Dendritic cell treated with granulocyte-macrophage colony-stimulating factor and Interleukin-4, amounts not matched to agents 40 ng/mL and 50 ng/mL, for 4 days (primary cell): Measurements from ENCODE around the gene HMGCS1.
A peak's percentile ranks its signal among the peaks of the same experiment; 100 is the strongest.
"Not testable (repeated sequence)": the region's sequence is repeated elsewhere in the genome, so short reads cannot be mapped to it uniquely, and the experiment has no call there.

Source experiments
- H3K27ac Mint-ChIP-seq: one replicate; pipeline ENCODE4 v1.8.0; 2022; ENCODE audit warnings: mild to moderate bottlenecking, mixed read lengths
- H3K27me3 Mint-ChIP-seq: one replicate; pipeline ENCODE4 v1.8.0; 2022; ENCODE audit warnings: mild to moderate bottlenecking, mixed read lengths
- H3K36me3 Mint-ChIP-seq: one replicate; pipeline ENCODE4 v1.8.0; 2022; ENCODE audit warnings: low read depth, mixed read lengths
- H3K4me1 Mint-ChIP-seq: one replicate; pipeline ENCODE4 v1.8.0; 2022; ENCODE audit warnings: low read depth, mixed read lengths
- H3K4me3 Mint-ChIP-seq: one replicate; pipeline ENCODE4 v1.8.0; 2022; ENCODE audit warnings: mild to moderate bottlenecking, moderate library complexity, mixed read lengths
- H3K9me3 Mint-ChIP-seq: one replicate; pipeline ENCODE4 v1.8.0; 2022; ENCODE audit warnings: mixed read lengths
- intact Hi-C: fragments of 100-400 bp; cut with micrococcal nuclease; formaldehyde crosslinking; loops from one replicate; pipeline ENCODE4 v1.15.0; 2022

The HMGCS1 gene

DNA sequence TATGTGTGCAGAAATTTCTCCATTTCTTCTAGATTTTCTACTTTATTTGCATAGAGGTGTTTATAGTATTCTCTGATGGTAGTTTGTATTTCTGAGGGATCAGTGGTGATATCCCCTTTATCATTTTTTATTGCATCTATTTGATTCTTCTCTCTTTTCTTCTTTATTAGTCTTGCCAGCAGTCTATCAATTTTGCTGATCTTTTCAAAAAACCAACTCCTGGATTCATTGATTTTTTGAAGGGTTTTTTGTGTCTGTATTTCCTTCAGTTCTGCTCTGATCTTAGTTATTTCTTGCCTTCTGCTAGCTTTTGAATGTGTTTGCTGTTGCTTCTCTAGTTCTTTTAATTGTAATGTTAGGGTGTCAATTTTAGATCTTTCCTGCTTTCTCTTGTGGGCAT lies 12.4 kb upstream of the HMGCS1 start:
- not testable (repeated sequence) for H3K27me3 Mint-ChIP-seq

GRCh38 chr5:43323488-43323887 lies 10.3 kb upstream of the HMGCS1 start:
- intact Hi-C loops, H3K27ac Mint-ChIP-seq: not testable (repeated sequence)

More for the DNA sequence above, 12.4 kb upstream of the HMGCS1 start:
- H3K4me1 Mint-ChIP-seq, H3K27ac Mint-ChIP-seq, H3K36me3 Mint-ChIP-seq, H3K9me3 Mint-ChIP-seq, H3K4me3 Mint-ChIP-seq, intact Hi-C loops: not testable (repeated sequence)

DNA sequence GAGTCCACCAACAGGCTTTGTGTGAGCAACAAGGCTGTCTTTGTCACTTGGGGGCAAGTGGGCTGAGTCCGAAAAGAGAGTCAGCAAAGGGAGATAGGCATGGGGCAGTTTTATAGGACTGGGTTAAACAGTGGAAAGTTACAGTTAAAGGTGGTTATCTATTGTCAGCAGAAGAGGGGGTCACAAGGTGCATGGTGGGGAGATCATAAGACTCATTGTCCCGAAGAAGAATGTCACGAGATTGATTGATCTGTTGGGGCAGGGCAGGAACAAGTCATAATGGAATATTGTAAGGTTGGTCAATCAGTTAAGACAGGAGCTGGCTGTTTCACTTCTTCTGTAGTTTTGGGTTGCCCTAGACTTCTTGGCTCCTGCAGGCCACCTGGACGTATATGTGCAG lies 7.6 kb upstream of the HMGCS1 start:
- H3K4me3 Mint-ChIP-seq = no peak overlapping the region
- peaks cover 5% of the 10 kb centered on the region for H3K27me3 Mint-ChIP-seq
- H3K27ac Mint-ChIP-seq = no peak overlapping the region
- no peaks in the 10 kb centered on the region for H3K36me3 Mint-ChIP-seq
- intact Hi-C loops = no loop called here
- H3K4me1 Mint-ChIP-seq = no peaks in the 10 kb centered on the region
- H3K9me3 Mint-ChIP-seq = no peaks in the 10 kb centered on the region

More at GRCh38 chr5:43323488-43323887, 10.3 kb upstream of the HMGCS1 start:
- not testable (repeated sequence) for H3K4me3 Mint-ChIP-seq, H3K36me3 Mint-ChIP-seq, H3K4me1 Mint-ChIP-seq, H3K27me3 Mint-ChIP-seq, H3K9me3 Mint-ChIP-seq

GRCh38 chr5:43316421-43316820 lies 3.2 kb upstream of the HMGCS1 start:
- Mint-ChIP-seq H3K4me3 (no peak overlapping the region), H3K9me3 (peaks cover 17% of the 10 kb centered on the region), H3K27ac (no peak overlapping the region), H3K27me3 (peaks cover 5% of the 10 kb centered on the region), H3K36me3 (peaks cover 23% of the 10 kb centered on the region), H3K4me1 (peaks cover 21% of the 10 kb centered on the region)
- intact Hi-C loops = loop anchor here (10.0 kb wide), 2 partner anchors 288 to 1488 kb away; partner anchors contain the start of genes MRPS30 and NNT

GRCh38 chr5:43315682-43316081 lies 2.5 kb upstream of the HMGCS1 start:
- H3K9me3 Mint-ChIP-seq = peaks cover 17% of the 10 kb centered on the region
- H3K27ac Mint-ChIP-seq = no peak overlapping the region
- intact Hi-C loops = loop anchor here (10.0 kb wide), 2 partner anchors 289 to 1489 kb away; partner anchors contain the start of genes MRPS30 and NNT
- peaks cover 29% of the 10 kb centered on the region for H3K36me3 Mint-ChIP-seq
- peaks cover 24% of the 10 kb centered on the region for H3K4me1 Mint-ChIP-seq
- H3K4me3 Mint-ChIP-seq = no peak overlapping the region
- H3K27me3 Mint-ChIP-seq = peaks cover 5% of the 10 kb centered on the region

DNA sequence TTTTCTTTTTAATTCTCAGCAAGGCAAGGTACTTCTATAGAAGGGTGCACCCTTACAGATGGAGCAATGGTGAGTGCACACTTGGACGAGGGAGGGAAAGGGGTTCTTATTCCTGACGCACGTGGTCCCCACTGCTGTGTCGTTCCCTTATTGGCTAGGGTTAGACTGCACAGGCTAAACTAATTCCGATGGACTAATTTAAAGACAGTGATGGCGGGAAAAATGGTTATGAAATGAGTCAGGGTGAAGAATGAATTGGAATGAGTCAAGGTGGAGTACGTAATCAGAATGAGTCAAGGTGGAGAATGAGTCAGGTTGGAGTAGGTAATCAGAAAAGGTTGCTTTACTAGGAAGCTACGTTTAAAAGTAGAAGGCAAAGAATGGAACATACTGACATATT lies 2.1 kb upstream of the HMGCS1 start:
- Mint-ChIP-seq H3K9me3 (peaks cover 17% of the 10 kb centered on the region), H3K4me1 (peaks cover 27% of the 10 kb centered on the region), H3K4me3 (no peak overlapping the region), H3K27me3 (peaks cover 5% of the 10 kb centered on the region), H3K27ac (no peak overlapping the region), H3K36me3 (peaks cover 29% of the 10 kb centered on the region)
- intact Hi-C loops = loop anchor here (10.0 kb wide), 2 partner anchors 290 to 1490 kb away; partner anchors contain the start of genes MRPS30 and NNT

- H3K27me3 Mint-ChIP-seq = peaks cover 5% of the 10 kb centered on the region
- H3K36me3 Mint-ChIP-seq = peaks cover 29% of the 10 kb centered on the region
- no peak overlapping the region for H3K4me3 Mint-ChIP-seq
- no peak overlapping the region for H3K27ac Mint-ChIP-seq
- intact Hi-C loops = loop anchor here (5.0 to 10.0 kb wide), 5 partner anchors 73 to 1490 kb away; partner anchors contain the start of genes MRPS30 and NNT
- H3K4me1 Mint-ChIP-seq = peaks cover 31% of the 10 kb centered on the region
- peaks cover 17% of the 10 kb centered on the region for H3K9me3 Mint-ChIP-seq
Measured at GRCh38 chr5:43314724-43315123, 1.5 kb upstream of the HMGCS1 start.

GRCh38 chr5:43313854-43314457 lies 744 bp upstream of the HMGCS1 start:
- H3K4me3 Mint-ChIP-seq = peak overlapping the region; percentile 98
- peaks cover 17% of the 10 kb centered on the region for H3K9me3 Mint-ChIP-seq
- intact Hi-C loops = loop anchor here (1.0 to 10.0 kb wide), 8 partner anchors 73 to 1491 kb away; partner anchors contain the start of genes C5orf34, MRPS30 and NNT
- H3K4me1 Mint-ChIP-seq = peaks cover 39% of the 10 kb centered on the region
- H3K36me3 Mint-ChIP-seq = peaks cover 35% of the 10 kb centered on the region
- H3K27ac Mint-ChIP-seq = peak overlapping the region; percentile 98
- peaks cover 5% of the 10 kb centered on the region for H3K27me3 Mint-ChIP-seq

GRCh38 chr5:43312699-43313034 lies 545 bp downstream of the HMGCS1 start:
- Mint-ChIP-seq H3K36me3 (peaks cover 37% of the 10 kb centered on the region), H3K9me3 (peaks cover 17% of the 10 kb centered on the region), H3K27me3 (peaks cover 3% of the 10 kb centered on the region), H3K4me1 (peaks cover 40% of the 10 kb centered on the region), H3K27ac (peak overlapping the region; percentile 98), H3K4me3 (peak overlapping the region; percentile 98)
- intact Hi-C loops = loop anchor here (1.0 to 10.0 kb wide), 8 partner anchors 75 to 1492 kb away; partner anchors contain the start of genes C5orf34, MRPS30 and NNT

GRCh38 chr5:43312076-43312661 lies 1.0 kb downstream of the HMGCS1 start:
- peaks cover 40% of the 10 kb centered on the region for H3K4me1 Mint-ChIP-seq
- peak overlapping the region; percentile 98 for H3K4me3 Mint-ChIP-seq
- peaks cover 2% of the 10 kb centered on the region for H3K27me3 Mint-ChIP-seq
- H3K27ac Mint-ChIP-seq = peak overlapping the region; percentile 98
- H3K36me3 Mint-ChIP-seq = peaks cover 40% of the 10 kb centered on the region
- H3K9me3 Mint-ChIP-seq = peaks cover 17% of the 10 kb centered on the region
- intact Hi-C loops = loop anchor here (5.0 to 10.0 kb wide), 5 partner anchors 75 to 1493 kb away; partner anchors contain the start of genes MRPS30 and NNT

- no peak overlapping the region for H3K27ac Mint-ChIP-seq
- no peak overlapping the region for H3K4me3 Mint-ChIP-seq
Measured at GRCh38 chr5:43309637-43310036, 3.6 kb downstream of the HMGCS1 start.

DNA sequence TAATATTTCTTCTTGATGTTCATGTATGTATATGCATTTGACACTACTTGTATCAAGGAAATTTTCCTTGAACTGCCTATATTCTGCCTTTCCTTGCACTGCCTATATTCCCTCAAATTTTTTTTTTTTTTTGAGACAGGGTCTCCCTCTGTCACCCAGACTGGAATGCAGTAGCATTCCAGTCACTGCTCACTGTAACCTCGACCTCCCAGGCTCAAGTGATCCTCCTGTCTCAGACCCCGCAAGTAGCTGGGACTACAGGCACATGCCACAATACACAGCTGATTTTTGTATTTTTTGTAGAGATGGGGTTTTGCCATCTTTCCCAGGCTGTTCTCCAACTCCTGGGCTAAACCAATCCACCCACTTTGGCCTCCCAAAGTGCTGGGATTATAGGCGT lies 4.1 kb downstream of the HMGCS1 start:
- H3K9me3 Mint-ChIP-seq = peaks cover 6% of the 10 kb centered on the region
- peaks cover 48% of the 10 kb centered on the region for H3K4me1 Mint-ChIP-seq
- H3K36me3 Mint-ChIP-seq = peaks cover 53% of the 10 kb centered on the region
- H3K27ac Mint-ChIP-seq = no peak overlapping the region
- peak overlapping the region; percentile 24 for H3K4me3 Mint-ChIP-seq
- intact Hi-C loops = loop anchor here (5.0 kb wide), 1 partner anchor 397 kb away; no protein-coding TSS in a partner anchor
- H3K27me3 Mint-ChIP-seq = no peaks in the 10 kb centered on the region

More at GRCh38 chr5:43309637-43310036, 3.6 kb downstream of the HMGCS1 start:
- Mint-ChIP-seq H3K36me3 (peaks cover 51% of the 10 kb centered on the region), H3K27me3 (no peaks in the 10 kb centered on the region), H3K9me3 (peaks cover 11% of the 10 kb centered on the region), H3K4me1 (peaks cover 48% of the 10 kb centered on the region)
- intact Hi-C loops = loop anchor here (5.0 to 10.0 kb wide), 6 partner anchors 78 to 1495 kb away; partner anchors contain the start of genes MRPS30 and NNT

DNA sequence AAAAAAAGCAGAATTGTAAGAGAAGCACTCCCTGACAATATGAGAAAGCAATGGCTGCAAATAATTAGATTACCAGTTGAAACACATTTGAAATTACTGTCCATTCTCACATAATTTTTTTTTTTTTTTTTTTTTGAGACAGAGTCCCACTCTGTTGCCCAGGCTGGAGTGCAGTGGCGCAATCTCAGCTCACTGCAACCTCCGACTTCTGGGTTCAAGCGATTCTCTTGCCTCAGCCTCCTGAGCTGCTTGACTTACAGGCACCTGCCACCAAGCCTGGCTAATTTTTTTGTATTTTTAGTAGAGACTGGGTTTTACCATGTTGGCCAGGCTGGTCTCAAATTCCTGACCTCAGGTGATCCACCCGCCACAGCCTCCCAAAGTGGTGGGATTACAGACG lies 6.3 kb downstream of the HMGCS1 start:
- H3K27me3 Mint-ChIP-seq, H3K4me3 Mint-ChIP-seq, H3K9me3 Mint-ChIP-seq, H3K27ac Mint-ChIP-seq: not testable (repeated sequence)
- intact Hi-C loops = loop anchor here (5.0 kb wide), 1 partner anchor 395 kb away; no protein-coding TSS in a partner anchor
- Mint-ChIP-seq H3K36me3 (peaks cover 54% of the 10 kb centered on the region), H3K4me1 (peaks cover 46% of the 10 kb centered on the region)

DNA sequence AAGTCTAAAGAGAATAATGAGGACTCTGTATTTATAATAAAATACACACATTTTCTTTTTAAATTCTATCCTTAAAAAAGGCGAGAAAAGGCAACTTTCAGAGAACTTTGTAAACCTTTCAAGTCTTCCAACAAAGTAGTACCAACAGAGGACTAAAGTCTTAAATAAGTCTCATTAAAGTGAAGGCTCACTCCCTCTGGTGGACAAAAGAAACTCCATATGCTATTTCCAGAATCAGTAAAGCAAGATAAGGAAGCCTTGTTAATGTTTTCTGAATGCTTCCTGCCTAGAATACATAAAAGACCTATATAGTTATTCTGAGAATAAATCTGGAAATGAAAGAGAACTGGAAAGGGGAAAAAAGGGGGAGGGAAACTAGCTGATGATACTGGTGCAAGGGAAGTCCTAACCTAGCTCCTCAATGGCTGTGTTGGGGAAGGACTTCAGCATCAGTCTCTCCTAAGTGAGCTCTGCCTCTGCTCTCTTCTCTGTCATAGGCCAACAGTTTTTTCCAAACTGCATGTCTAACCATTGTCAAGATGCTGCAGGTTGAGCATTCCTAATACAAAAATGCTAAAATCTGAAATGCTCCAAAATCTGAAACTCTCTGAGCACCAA lies 7.2 kb downstream of the HMGCS1 start:
- H3K9me3 Mint-ChIP-seq = no peaks in the 10 kb centered on the region
- no peak overlapping the region for H3K27ac Mint-ChIP-seq
- H3K4me3 Mint-ChIP-seq = no peak overlapping the region
- peaks cover 57% of the 10 kb centered on the region for H3K36me3 Mint-ChIP-seq
- intact Hi-C loops = loop anchor here (5.0 kb wide), 1 partner anchor 394 kb away; no protein-coding TSS in a partner anchor
- peaks cover 52% of the 10 kb centered on the region for H3K4me1 Mint-ChIP-seq
- no peaks in the 10 kb centered on the region for H3K27me3 Mint-ChIP-seq
